Right atrium auricular region (tissue), 2 donors: ENCODE results near the gene FEZ2. TPM values are rescaled to one million over a fixed set of nuclear protein-coding genes. Genes with fewer than 3 reads are reported as not detected.

Experiments used
- DNase-seq: peaks from one replicate; pipeline ENCODE4 v3.0.0-alpha.2; 2019; ENCODE audit warnings: low spot score
- H3K27ac ChIP-seq, 2 donors: fragments of 200-600 bp; sonication (generic); 1 replicate in 1 of 2; 2 replicates in 1 of 2; pipeline ENCODE4 v1.5.1; 2016 to 2019
- H3K27me3 ChIP-seq, 2 donors: fragments of 200-600 bp; sonication (generic); one replicate each; pipeline versions ENCODE4 v1.5.1 to v1.6.0; 2017 to 2019
- H3K36me3 ChIP-seq: fragments of 200-600 bp; sonication (generic); one replicate; pipeline ENCODE4 v1.5.1; 2016
- H3K4me1 ChIP-seq, 2 donors: fragments of 200-600 bp; sonication (generic); one replicate each; pipeline versions ENCODE4 v1.5.1 to v1.6.0; 2017 to 2019
- H3K4me3 ChIP-seq, 2 donors: fragments of 200-600 bp; sonication (generic); 1 replicate in 1 of 2; 2 replicates in 1 of 2; pipeline ENCODE4 v1.5.1; 2017 to 2019; ENCODE audit warnings: mild to moderate bottlenecking in 1 of 2, moderate library complexity in 1 of 2
- H3K9me3 ChIP-seq, 2 donors: fragments of 200-600 bp; sonication (generic); one replicate each; pipeline ENCODE4 v1.5.1; 2019
- total RNA-seq, 2 donors: library from RNA; depleted of rRNA; stranded (reverse); fragments of >200 nt; gene quantifications; one replicate each; pipeline ENCODE4 v1.1.0, GENCODE V29; 2016
- TF ChIP-seq, protein P1 (sequence below), 2 donors: fragments of 200-600 bp; sonication (generic); IDR thresholded peaks; one replicate each; pipeline ENCODE4 v1.5.1; 2019; ENCODE audit warnings: antibody characterized with exemption in 2 of 2

Gene FEZ2
- total RNA-seq, 2 donors from 2014 or later = 30.3 to 81.5 TPM

DNA sequence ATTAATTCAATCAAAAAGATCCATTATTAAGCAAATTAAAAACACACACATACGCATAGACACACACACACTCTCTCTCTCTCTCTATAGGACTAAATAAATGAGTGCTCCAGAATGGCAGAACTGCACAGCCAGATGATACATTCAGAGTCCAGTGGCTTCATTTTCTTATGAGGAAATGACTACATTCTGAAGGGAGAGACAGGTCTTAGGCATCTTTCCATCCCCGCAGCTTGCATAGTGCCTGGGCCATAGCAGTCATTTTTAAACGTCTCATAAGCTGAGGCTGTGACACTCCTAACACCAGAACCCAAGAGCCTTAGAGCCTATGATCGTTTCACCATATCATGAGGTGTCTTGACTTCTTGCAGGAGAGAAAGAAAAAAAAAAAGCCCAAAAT, 31.1 kb downstream of the FEZ2 start:
- Histone ChIP-seq H3K27me3 (no peaks in the 10 kb centered on the region), H3K9me3 (no peaks in the 10 kb centered on the region), H3K4me3 (no peak overlapping the region), H3K4me1 (no peaks in the 10 kb centered on the region), H3K36me3 (no peaks in the 10 kb centered on the region), H3K27ac (no peak overlapping the region)
- TF ChIP-seq, protein P1, sequence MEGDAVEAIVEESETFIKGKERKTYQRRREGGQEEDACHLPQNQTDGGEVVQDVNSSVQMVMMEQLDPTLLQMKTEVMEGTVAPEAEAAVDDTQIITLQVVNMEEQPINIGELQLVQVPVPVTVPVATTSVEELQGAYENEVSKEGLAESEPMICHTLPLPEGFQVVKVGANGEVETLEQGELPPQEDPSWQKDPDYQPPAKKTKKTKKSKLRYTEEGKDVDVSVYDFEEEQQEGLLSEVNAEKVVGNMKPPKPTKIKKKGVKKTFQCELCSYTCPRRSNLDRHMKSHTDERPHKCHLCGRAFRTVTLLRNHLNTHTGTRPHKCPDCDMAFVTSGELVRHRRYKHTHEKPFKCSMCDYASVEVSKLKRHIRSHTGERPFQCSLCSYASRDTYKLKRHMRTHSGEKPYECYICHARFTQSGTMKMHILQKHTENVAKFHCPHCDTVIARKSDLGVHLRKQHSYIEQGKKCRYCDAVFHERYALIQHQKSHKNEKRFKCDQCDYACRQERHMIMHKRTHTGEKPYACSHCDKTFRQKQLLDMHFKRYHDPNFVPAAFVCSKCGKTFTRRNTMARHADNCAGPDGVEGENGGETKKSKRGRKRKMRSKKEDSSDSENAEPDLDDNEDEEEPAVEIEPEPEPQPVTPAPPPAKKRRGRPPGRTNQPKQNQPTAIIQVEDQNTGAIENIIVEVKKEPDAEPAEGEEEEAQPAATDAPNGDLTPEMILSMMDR (IDR thresholded peaks at IDR 0.05) = no peak
- DNase-seq = no peak

- Histone ChIP-seq H3K4me1 (peaks cover 0 to 4% of the 10 kb centered on the region in 2 donors), H3K36me3 (no peaks in the 10 kb centered on the region), H3K27me3 (no peaks in the 10 kb centered on the region), H3K9me3 (no peaks in the 10 kb centered on the region), H3K4me3 (no peak overlapping the region), H3K27ac (no peak overlapping the region)
- TF ChIP-seq, protein P1 (IDR thresholded peaks at IDR 0.05) = no peak
- DNase-seq = no peak
Observed at GRCh38 chr2:36565712-36566111, 32.3 kb downstream of the FEZ2 start.

- TF ChIP-seq, protein P1 (IDR thresholded peaks at IDR 0.05) = no peak
- no peak for DNase-seq
- H3K27ac ChIP-seq = no peak overlapping the region
- H3K9me3 ChIP-seq = no peaks in the 10 kb centered on the region
- H3K27me3 ChIP-seq = no peaks in the 10 kb centered on the region
- H3K4me1 ChIP-seq = peaks cover 0 to 4% of the 10 kb centered on the region in 2 donors
- H3K4me3 ChIP-seq = no peak overlapping the region
- no peaks in the 10 kb centered on the region for H3K36me3 ChIP-seq
Observed at GRCh38 chr2:36564377-36564930, 33.5 kb downstream of the FEZ2 start.

DNA sequence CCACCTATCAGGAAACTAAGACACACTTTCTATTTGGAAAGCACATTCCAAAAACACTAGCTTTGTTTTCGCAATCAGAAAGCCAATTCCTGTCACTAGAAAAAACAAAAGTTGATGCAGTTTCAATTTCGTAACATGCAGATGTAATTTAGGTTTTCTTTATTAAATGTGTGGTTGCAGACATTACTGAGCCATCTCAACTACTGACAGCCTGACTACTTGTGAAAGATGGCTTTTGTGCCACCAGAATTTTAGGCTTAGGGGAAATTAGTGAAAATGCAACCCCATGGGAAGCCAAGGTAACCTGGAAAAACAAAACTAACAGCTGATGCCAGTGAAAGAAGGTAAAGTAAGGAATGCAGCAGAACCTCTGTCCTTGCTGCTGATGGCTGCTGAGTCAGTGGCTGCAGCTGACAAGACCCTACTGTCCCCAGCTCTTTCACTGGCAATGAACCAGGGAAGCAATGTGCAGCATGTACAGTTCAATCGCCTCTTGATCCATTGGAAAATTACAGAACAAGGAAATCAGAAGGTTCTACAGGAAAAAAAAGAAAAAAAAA, 34.9 kb downstream of the FEZ2 start:
- H3K27ac ChIP-seq = peak overlapping the region in 1 of 2 donors; percentile 36
- H3K36me3 ChIP-seq = no peaks in the 10 kb centered on the region
- DNase-seq = no peak
- TF ChIP-seq, protein P1 (IDR thresholded peaks at IDR 0.05) = no peak
- H3K9me3 ChIP-seq = no peaks in the 10 kb centered on the region
- peaks cover 0 to 4% of the 10 kb centered on the region in 2 donors for H3K4me1 ChIP-seq
- no peaks in the 10 kb centered on the region for H3K27me3 ChIP-seq
- no peak overlapping the region for H3K4me3 ChIP-seq

DNA sequence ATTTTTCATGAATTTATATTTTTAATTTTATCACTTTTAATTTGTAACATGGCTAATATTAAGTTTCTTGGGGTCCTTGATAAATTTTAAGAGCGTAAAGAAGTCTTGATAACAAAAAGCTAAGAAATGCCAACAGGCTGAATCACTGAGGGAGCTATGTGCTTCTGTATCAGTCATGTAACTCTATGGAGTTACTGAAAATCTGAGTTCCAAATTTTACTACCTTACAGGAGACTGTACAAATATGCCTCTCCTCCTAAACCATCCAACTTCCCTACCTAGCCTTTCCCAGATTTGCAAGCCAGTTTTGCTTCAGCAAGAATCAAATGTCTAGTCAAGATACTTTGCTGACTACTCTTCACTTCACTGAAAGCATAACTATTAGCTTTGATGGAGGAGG, 35.7 kb downstream of the FEZ2 start:
- Histone ChIP-seq H3K9me3 (no peaks in the 10 kb centered on the region), H3K4me1 (peaks cover 0 to 4% of the 10 kb centered on the region in 2 donors), H3K4me3 (no peak overlapping the region), H3K27me3 (no peaks in the 10 kb centered on the region), H3K27ac (peak overlapping the region; percentile 36 to 57), H3K36me3 (no peaks in the 10 kb centered on the region)
- DNase-seq = no peak
- TF ChIP-seq, protein P1 (IDR thresholded peaks at IDR 0.05) = no peak
